Skeletal muscle cell (primary cell): ENCODE measurements around the gene FBXO7.

Experiments
- DNase-seq: peaks from one replicate; pipeline ENCODE4 v3.0.0-alpha.2; 2010; ENCODE audit warnings: low read depth
- H3K4me3 ChIP-seq: 2 replicates; pipeline ENCODE4 v1.5.1; 2011; ENCODE audit warnings: low read depth, mild to moderate bottlenecking, control low read depth, low read length, moderate library complexity

FBXO7 gene

GRCh38 chr22:32527756-32528155, 53.1 kb downstream of the FBXO7 start:
- H3K4me3 ChIP-seq, result no peak overlapping the region

DNA sequence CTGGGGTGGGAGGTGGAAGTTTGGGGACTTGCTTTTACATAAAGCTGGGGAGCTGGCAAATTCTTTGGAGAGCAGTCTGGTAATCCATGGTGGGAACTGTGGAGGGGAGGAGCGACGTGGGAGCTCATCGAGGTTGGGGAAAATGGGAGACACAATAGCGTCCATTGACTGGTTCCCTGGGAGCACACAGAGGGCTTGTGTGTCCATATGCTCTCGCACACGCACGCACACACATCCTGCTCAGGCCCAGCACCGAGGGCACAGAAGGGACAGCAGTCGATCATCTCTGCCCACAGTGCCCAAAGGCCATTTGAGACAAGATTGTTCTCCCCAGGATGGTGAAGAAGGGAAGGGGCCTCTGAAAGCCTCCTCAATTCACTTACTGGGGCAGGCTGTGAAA, 53.7 kb downstream of the FBXO7 start:
- DNase-seq, result no peak
- H3K4me3 ChIP-seq, result no peak overlapping the region

More at GRCh38 chr22:32527756-32528155, 53.1 kb downstream of the FBXO7 start:
- DNase-seq, result no peak

DNA sequence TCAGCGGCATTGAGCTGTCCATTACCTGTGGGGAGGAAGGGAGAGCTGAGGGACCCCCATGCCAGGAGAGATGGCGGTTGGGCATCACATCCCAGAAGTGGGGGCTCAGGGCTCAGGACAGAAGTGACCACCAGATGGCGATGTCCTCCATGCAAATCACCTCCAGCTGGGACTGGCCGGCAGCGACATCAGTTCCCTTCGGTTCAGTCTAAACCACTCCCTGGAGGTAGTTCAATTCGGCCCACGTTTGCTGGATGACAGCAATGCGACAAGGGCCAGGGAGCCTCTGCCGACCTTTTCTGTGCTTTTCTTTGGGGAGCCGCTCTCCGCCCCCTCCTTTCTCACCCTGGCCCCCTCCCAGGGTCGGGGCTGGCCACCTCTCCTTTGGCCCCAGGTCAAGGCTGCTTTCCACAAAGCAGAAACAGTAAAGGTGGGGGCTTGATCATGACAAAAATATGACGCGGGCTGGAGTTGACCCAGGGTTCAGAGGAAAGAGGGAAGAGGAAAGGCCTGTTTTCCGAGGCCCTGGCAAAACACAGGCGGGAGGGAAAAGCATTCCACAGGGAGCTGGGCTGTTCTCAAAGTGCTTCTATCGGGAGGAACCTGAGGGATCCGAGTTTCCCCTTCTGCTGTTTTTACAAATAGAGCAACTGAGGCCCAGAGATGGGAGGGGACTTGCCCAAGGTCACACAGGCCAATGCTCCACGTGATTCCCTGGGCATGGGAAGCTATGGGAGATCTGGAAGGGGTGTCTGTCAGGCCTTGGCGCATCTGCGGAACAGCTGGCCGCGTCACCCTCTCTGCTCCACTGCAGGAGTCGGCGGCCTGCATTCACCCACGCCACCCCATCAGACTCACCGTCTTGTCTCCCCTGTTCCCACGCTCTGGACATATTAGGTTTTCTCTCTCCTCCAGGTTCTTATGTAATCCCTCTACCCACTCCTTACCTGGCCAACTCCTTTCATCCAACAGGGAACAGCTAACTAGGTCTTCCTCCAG, 54.7 kb downstream of the FBXO7 start:
- peak; percentile 40 for DNase-seq
- H3K4me3 ChIP-seq, result no peak overlapping the region

DNA sequence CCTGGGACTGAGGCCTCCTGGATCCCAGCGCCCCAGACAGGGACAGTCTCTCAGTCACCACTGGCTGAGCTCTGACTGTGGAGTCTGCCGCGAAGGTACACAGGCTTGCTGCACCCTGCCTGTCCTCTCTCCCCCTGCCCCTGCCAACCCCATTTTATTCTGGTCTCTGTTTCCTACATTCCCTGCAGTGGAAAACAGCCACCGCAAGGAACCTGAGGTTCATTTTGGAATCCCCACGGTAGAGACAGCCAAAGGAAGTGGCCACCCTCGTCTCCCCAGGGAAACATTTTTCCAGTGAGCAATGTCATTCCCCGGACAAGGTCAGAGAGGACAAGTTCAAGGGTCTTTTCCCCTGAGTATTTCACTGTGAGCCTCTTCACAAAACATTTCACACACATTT, 56.6 kb downstream of the FBXO7 start:
- no peak for DNase-seq
- no peak overlapping the region for H3K4me3 ChIP-seq

- DNase-seq, result peak; percentile 63
- H3K4me3 ChIP-seq, result no peak overlapping the region
Observed at GRCh38 chr22:32531931-32532819, 57.6 kb downstream of the FBXO7 start.

GRCh38 chr22:32532820-32533128, 58.2 kb downstream of the FBXO7 start:
- no peak for DNase-seq
- H3K4me3 ChIP-seq, result no peak overlapping the region

DNA sequence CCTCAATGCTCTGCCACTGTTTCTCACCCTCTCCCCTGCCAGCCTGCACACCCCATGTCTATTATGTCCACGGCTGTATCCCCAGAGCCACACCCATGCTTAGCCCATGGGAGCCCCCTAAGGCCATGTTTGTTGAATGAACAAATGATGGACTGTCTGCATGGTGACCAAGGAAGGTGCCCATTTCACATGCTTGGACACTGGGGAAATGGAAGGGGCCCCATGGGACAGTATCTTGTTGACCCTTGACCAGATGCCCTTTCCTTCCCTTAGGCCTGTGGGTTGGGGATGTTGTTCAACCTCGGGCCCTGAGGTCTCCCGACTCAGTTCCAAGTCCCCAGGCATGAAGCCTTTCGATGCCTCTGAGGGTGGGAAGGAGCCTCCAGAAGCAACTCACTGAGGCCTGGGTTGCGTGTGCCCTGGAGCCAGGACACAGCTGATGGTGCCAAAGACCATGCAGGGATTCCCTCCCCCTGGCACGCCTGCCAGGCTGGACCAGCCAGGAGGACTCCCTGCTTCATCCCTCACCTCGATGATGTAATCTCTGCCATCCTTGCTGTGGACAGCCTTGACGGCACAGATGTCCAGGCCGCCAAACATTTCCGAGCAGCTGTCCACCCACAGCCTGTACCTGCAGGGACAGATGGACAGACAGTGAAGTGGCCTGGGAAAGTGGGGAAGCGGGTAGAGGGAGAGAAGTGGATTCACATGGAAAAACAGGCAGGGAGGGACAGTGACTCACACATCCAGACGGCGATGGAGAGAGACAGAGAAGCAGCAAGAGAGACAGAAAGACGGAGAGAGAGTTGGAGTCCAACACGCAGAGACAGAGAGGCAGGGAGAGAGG, 58.9 kb downstream of the FBXO7 start:
- no peak overlapping the region for H3K4me3 ChIP-seq
- DNase-seq, result no peak

DNA sequence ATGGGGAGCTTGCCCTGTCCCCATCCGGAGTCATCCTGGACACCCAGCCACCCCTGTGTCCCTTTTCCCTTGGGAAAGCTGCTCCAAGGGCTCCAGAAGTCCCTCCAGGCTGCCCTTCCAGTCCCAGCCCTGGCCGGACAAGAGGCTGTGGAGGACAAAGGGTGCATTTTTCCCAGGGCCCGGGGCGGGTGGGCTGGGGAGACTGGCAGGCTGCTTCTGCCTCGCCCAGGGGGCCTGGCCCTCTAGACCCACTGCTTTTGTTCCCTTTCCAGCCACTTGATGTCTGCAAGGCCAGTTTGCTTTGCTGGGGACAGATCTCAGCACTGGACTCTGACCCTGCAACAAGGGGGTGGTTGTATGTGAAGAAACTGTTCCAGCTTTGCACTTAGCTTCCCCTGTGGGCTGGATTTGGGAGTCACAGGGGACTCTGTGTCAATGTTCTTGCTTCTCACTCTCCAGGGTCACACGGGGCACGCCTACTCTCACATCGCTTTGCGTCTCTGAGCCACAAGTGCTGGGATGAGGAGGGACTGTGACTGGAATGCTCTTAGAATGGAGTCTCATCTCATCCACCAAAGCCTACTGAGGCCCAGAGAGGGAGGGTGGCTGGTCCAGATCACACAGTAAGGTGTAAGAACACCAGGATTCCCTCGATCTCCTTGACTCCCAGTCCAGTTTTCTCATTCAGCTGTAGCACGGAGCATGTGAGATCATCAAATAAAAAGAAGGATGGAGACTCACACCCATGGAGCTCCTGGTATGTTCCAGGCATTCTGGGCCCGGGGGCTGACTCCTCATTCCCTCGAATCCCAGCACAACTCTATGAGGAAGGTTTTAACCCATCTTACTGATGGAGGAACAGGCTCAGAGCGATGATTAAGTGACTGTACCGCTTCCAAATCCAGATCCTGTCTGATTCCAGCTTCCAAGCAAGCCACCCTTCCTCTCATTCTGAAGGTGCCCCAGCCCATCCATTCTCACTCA, 59.9 kb downstream of the FBXO7 start:
- H3K4me3 ChIP-seq, result no peak overlapping the region
- DNase-seq, result no peak

DNA sequence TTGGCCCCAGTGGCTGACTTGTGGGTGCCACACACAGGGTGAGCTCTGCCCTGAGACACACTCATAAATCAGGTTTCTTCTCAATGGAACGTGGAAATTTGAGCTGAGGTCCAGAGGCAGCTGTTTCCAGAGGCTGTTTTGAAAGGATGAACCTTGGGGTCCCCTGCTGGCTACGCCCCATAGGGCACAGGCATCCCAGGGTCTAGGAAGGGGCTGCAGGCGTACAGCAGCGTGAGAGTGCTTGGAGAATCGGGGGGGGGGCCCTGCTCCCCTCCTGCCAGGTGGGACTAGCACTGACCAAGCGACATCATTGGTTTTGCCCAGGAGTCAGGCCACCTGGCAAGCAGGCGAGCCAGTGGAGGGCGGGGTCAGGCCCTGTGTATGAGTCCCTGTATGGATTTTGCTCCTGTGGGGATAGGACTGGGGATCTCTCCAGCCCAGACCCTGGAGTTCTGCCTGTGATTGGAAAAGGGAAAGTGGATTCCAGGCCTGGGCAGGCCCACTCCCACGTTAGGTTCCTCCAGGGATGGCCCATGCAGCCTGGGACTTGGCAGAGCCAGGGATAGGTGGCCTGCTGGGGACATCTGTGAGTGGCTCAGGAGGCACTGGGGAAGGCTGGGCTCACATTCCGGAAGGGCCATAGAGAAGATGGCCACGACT, 61.0 kb downstream of the FBXO7 start:
- H3K4me3 ChIP-seq, result no peak overlapping the region
- no peak for DNase-seq

GRCh38 chr22:32536352-32536751, 61.7 kb downstream of the FBXO7 start:
- no peak for DNase-seq
- no peak overlapping the region for H3K4me3 ChIP-seq

DNA sequence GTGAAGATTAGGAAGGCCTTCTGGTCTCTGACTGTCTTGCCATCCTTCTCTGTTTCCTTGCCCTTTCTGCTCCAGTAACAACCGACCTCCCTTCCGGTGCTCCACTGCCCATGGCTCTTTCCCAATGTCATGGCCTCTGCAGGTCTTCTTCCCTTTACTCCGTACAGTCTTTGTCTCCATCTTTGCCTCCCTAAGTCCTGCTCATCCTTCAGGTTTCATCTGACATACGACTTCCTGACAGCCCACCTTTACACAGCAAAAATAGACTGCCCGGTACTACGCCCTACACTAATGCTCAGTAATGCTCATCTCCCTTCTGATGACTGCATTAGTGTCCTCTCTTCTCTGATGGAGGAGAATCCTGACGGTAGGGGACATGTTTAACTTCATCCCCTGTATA, 63.9 kb downstream of the FBXO7 start:
- no peak for DNase-seq
- H3K4me3 ChIP-seq, result no peak overlapping the region

- peak; percentile 37 for DNase-seq
- H3K4me3 ChIP-seq, result no peak overlapping the region
Observed at GRCh38 chr22:32539631-32540421, 65.2 kb downstream of the FBXO7 start.

- H3K4me3 ChIP-seq, result no peak overlapping the region
- no peak for DNase-seq
Observed at GRCh38 chr22:32541481-32541880, 66.9 kb downstream of the FBXO7 start.

DNA sequence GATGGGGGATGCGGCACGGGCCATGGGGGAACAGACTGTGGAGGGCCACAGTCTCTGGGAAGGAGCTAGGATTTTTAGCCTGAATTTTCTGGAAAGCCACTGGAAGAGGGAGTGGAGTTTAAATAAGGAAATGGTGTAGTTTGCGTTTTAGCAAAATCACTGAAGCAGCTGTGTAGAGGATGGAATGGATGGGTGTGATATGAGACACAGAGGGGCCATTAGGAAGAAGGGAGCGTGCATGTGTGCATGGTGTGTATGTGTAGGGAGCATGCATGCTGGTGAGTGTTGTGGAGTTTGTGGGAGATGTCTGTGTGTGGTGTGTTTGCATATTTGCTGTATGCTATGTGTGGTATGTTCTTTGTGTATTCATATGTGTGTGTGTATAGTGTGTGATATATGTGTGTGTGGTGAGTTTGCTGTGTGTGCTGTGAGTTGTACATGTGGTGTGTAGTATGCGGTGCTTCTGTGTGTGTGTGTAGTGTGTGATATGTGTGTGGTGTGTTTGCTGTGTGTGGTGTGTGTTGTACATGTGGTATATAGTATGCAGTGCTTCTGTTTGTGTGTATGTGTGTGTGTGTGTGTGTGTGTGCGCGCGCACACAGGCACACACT, 67.6 kb downstream of the FBXO7 start:
- no peak for DNase-seq
- H3K4me3 ChIP-seq, result no peak overlapping the region

DNA sequence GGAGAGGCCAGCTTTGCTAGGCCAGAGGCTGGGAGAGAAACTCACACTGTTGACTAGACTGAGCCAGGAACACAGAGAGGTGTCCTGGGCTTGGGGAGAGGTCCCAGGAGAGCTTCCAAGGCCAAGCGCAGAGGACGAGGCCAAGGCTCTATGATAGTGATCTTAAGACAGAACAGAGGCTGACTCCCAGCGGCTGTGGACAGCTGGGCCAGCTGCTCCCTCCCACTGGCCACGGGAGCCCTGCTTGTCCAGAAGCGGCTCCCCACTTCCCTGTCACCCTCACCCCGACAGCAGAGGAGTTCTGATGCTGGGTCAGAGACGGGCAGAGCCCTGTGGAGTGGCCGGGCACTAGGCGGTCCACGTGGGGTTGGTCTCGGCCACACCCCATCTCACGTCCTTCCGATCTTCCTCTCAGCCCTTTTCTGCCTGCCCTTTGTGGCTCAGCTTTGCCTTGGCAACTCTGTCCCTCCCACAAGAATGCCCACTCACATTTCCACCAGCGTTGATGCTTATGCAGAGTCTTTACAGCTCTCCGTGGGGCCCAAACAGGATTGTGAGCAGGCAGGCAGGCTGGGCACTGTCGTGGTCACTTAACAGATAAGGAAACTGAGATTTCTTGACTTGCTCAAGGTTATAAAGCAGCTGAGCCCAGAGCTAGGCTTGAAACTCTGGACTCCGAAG, 68.2 kb downstream of the FBXO7 start:
- DNase-seq, result no peak
- H3K4me3 ChIP-seq, result no peak overlapping the region

DNA sequence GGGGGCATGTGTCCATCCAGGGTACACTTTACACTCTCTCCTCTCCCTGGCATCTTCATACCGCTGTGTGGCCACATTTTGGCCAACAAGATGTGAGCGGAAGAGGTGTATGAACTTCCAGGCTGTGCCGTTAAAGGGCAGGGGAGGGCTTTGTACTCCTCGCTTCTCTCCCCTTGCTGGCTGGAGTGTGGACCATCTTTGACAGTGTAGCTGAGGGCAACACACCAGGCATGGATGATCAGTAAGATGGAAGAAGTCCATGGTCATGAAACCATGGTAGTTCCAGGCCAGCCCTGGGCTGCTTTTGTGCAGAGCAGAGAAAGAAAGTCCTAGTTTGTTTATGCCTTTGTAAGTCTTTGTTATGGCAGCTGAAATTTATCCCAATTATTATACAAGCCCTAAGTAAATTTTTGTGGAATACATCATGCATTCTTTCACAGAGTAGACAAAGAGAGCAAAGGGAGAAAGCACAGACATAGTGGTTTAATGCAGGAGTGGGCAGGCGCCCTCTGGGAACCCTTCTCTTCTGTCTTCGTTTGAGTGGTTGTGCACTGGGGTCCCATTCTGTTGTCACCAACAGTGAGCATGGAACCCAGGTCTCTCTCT, 70.4 kb downstream of the FBXO7 start:
- DNase-seq, result no peak
- H3K4me3 ChIP-seq, result no peak overlapping the region
